NCI-H1105 treated with DMSO at 0.1 percent for 48 hours (cell line): ENCODE measurements around the gene SETBP1.

Source experiments
- DNase-seq: peaks from one replicate; lab custom pipeline; 2025; lab: John Stamatoyannopoulos, UW

The SETBP1 gene

DNA sequence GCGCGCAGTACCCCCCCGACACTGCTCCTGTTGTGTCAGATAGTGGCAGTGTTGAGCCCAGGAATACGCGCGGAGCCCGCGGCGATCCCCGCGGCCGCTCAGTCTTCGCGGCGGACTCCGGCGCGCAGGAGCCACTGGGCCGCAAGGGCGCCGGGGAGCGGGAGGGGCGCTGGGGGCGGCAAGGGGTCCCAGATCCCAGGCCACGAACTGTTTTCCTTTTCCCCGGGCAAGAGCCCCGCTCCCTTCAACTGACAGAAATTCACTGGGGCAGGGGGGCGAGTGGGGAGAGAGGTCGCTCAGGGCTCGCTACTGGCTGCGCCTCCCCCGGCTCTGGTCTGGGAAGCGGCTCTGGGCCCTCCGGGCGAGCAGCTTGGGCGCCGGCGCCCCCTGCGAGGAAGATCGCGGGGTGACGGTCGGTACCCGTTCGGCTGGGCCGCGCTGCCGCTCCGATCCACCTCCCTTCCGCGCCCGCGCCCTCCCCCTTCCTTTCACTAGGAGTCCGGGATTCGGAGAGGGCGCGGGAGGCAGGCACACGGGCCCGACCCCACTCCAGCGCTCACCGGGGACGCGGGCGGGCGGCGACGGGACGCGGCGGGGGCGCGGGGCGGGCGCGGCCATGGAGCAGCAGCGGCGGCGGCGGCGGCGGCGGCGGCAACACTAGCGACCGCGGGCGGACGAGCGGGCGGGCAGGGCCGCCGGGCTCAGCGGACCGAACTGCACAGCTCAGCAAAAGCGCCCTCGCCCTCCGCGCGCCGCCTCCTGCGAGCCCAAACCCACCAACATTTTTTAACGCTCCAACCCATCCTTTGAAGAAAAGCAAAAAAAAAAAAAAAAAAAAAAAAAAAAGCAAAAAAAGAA lies 1.4 kb upstream of the SETBP1 start:
- DNase-seq = peak; percentile 86

DNA sequence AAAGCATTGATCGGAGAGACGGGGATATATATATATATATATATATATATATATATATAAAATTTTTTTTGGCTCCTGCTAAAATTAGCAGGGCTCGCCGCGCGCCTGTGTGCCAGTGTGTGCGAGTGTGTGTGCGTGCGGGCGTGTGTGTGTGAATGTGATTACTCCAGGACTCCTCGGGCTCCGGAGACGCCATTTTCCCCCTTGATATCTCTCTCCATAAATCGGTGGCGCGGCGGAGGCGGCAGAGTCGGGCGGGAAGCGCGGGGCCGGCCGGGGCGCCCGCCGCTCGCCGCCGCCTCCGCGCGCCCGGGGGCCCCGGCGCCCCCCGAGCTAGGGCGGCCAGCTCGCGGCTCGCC lies 795 bp upstream of the SETBP1 start:
- DNase-seq = peak; percentile 64

DNA sequence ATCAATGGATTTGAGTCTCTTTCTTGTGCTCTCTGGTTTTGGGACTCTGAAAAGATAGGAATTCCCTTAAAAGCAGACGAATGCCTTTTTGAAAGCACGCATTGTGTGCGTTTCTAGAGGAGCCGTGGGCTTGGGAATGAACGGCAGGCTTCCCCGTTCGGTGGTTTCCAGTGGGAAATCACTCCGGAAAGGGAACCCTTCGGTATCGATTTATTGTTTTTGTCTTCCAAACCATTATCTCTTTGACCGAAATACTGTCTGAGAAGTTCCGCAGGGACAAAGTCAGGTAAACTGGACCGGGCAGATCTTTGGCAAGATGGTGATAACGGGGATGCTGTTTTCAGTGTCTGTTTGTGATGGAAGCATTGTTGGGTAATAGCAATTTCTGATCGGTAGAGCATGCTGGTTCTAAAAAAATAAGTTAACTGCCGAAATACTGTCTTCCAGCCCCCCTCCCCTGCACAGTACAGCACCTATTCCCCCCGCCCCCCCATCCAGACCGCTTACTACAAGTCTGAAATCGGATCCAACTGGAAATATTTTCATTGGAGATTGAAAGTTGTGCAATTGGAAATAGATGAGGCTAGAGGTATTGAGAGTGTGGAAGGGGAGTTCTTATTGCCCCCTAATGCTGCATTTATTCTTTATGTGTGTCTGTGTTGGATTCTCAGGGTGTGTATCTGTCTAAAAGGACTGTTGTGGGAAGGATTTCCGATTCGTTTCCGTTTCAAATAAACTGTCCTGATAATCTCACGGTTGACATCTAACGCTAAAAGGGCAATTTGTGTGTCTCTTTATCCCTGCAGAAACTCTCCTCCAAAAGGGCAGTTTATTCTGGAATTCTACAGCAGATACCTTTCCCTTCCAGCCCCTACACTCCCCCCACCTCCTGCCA lies 635 bp downstream of the SETBP1 start:
- DNase-seq = peak; percentile 41

GRCh38 chr18:44682201-44682870 lies 1.6 kb downstream of the SETBP1 start:
- no peak for DNase-seq

- DNase-seq = peak; percentile 79
Measured at GRCh38 chr18:44682871-44683221, 2.2 kb downstream of the SETBP1 start.

DNA sequence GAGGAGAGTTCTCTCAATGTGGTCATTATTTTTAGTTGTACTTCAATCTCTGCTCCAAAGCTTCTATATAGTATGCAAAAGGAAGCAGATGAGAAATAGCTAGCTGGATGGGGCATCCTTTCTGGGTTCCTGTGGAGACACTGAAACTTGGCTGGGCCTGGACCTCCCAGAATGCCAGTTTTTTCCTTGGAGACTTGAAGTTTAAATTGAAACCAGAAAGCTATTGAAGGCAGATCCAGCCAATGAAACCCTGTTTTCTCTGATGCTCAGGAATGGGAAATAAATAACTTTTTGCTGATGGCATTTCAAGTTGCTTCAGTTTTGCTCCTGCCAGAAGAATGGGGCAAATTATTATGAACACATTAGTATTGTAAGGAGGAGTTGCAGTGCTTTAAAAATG lies 2.9 kb downstream of the SETBP1 start:
- DNase-seq = no peak

DNA sequence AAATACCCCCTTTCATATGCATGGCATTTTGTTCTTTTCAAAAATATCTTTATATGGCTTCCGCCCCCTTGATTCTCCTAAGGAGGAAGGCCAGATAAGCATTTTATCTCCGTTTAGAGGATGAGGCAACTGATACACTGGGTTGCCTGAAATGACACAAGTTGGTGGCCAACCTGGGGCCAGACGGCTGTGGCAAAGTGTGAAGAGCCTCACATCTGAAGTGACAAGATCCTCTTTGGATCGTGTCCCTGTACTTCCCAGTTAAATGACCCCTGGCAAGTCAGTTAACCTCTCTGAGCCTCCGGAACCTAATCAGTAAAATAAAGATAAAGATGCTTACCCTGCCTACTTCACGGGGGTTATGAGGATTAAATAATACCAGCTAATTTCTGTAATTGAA lies 4.6 kb downstream of the SETBP1 start:
- no peak for DNase-seq

GRCh38 chr18:44686156-44686555 lies 5.5 kb downstream of the SETBP1 start:
- DNase-seq = no peak

DNA sequence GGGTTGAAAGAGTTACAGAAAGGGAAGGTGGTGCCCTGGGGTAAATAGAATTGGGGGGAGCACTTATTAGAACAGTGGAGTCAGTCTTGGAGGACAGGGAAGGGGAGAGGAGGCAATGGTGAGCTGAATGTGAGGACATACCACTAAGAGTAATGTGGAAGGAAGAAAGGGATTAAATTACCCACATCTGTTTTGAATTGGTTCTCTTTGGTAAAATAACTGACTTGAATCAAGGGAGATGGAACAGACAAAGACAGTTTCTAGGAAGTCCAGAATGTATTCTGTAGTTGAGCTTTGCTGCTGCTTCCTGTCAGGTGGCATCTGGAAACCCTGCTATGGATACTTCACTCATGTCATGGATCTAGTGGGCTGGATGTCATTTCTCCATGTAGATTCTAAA lies 6.7 kb downstream of the SETBP1 start:
- DNase-seq = no peak

DNA sequence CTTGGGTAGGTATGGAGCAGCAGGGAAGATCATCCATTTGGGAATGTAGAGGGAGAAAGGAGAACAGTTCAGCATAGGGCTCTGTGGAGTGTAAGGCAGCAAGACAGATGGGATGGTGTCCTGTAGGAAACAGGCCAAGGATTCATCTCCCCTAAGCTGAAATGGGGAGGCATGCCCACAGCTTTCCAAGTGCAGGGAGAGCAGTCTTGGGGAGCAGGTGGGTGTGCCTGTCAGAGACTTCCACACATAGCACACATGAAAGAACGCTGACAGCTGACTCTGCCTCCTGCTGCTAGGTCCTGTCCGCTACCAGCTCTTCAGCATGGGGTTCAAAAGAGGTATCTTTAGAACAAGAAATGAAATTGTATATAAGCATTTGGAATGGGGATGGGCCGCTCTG lies 9.0 kb downstream of the SETBP1 start:
- no peak for DNase-seq

DNA sequence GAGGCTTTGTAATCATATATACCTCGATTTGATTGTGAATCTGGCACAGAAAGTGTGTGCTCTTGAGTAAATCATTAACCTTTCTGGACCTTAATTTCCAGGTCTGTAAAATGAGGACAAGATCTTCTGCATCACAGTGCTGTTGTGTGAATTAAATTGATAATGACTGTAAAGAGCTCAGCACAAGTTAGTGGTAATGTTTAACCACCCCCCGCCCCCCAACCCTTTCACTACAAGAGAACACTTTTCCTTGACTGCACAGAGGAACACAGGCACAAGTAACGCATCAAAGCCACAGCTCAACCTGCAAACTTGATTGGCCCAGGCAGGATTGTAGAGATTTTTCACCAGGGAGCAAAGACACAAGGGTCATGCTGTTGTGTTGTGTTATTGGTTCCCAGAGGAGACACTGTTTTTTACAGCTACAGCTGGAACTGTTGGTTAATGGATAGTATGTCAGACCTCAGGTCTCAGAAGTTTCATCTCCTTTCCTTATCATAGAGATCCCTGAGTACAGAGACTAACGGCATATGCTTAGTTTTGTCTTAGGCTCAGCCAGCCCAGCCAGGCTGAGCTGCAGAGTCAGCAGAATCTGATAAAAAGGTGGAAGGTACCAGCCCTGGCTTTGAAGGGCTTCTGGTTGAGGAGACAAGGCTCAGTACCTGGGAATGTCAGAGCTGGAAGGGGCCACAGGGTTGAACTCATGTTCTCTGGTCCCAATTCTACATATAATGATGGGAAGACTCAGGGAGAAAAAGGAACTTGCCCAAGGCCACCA lies 10.6 kb downstream of the SETBP1 start:
- DNase-seq = no peak

- no peak for DNase-seq
Measured at GRCh38 chr18:44693030-44693784, 12.5 kb downstream of the SETBP1 start.

DNA sequence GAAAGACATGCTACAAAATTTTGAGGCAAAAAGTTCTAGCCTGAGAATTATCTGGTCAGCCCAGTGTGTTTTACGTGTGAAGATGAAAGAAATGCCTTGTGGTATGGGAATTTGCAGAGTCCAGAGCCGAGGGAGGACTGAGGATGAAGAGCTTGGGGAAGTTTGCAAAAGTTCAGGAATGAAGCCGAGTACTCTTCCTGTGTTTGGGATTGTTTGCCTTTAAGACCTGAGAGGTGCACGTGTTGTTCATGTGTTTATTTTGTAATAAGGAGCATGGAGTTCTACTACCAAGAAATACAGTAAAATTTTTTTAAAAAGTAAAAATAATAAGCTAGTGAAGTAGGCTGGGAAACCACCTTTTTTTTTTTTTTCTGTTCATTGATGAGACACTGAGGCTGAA lies 14.8 kb downstream of the SETBP1 start:
- no peak for DNase-seq

- DNase-seq = no peak
Measured at GRCh38 chr18:44696892-44697291, 16.2 kb downstream of the SETBP1 start.

DNA sequence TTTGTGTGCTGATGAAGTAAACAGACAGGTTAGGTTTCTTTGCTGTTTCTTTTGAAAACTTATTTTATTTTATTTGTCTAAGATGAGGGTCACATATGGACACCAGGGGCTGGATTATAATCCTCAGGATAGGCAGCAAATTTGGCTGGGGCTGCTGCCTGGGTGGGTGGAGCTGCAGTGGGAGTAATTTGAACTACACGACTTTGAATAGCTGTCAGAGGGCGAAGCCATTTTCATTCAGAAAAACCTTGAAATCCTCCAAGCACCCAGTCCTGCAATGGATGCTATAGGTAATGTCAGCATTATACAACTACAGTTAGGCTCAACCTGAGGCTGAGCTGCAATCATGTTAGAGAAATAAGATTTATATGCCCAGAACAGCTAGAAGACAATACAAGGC lies 16.6 kb downstream of the SETBP1 start:
- DNase-seq = no peak

DNA sequence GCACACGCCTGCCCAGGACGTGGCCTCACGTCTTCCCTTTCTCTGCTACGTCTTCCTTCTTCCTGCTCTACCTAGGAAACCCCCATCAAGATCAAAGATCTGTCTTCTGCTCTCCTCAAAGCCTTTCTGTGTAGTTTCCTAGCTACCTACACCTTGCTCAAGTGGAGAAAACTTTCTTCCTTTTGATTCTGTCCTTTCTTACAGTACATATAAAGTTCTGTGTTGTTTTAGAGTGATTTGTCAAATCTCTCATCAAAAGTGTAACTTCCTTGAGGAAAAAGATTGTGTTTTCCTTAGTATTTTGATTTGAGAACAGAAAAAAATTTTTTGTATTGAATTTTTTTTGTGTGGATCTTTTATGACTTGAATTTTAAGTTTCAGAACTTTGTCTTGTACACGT lies 17.8 kb downstream of the SETBP1 start:
- DNase-seq = no peak

DNA sequence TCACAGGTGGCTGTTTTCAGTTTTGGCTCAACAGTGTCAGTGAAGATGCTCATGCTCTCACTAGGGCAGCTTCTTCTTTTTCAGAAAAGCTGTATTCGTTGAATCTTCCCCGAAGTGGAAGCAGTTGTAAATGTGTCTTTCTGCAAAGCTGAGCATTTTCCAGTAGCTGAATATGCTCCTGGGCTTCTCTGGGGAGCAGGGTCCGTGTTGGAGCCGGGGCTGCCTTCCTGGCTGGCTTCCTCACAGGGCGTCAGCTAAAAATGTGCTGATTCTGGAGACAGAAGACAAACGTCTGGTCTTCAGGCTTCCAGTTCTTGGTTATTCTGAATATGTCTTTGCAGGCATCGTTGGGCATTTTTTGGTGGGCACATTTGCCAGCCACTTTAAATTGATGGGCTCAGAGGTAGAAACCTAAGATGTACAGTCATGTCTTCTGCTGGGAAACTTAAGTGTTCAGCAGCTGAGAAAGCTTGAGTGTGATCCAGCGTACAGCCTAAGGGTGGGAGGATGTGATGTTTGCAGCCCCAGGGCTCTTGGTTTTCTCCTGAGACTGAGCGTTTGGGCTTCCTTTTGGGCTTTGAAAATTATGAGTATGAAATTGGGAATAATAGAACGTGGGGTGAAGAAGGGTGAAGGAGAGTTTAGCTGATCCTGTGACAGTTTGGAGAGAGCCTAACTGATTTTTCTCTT lies 19.0 kb downstream of the SETBP1 start:
- no peak for DNase-seq

DNA sequence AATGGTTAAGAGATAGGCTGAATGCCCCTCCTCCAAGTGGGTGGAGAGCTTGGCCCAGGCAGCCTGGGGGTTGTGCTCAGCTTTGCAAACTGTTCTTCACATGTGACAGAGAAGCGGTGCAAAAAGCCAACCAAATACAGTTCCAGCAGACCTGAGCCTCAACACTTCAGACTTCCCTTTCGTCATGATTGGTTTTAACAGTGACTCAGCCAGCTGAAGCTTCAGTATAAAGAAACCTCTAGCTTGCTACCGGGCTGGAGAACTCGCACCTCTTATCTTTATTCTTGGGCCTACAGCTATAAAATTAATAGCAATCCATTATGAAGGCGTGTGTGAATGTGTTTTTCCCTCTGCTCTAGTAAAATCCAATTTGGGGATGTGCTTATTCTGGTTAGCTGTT lies 20.0 kb downstream of the SETBP1 start:
- no peak for DNase-seq

- DNase-seq = no peak
Measured at GRCh38 chr18:44701227-44701626, 20.5 kb downstream of the SETBP1 start.

DNA sequence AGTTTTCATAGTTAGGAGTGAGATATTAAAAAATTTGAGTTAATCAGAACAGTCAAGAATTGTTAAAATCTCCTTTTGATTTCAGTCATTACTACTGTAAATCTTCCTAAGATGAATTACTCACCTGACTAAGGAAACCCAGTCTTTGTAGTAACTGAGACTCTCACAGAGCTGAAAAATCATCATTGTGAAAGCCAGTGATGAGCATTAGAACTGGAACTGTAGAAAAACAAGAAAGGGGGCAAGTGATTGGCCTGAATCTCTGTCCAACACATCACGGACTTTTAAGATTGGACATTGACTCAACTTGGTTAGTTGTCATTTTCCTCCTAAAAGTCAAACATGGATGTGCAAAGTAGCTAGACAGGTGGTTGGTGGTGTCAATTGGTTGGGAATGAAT lies 21.9 kb downstream of the SETBP1 start:
- no peak for DNase-seq
